ENCODE results near the gene ZNF682.

DNA sequence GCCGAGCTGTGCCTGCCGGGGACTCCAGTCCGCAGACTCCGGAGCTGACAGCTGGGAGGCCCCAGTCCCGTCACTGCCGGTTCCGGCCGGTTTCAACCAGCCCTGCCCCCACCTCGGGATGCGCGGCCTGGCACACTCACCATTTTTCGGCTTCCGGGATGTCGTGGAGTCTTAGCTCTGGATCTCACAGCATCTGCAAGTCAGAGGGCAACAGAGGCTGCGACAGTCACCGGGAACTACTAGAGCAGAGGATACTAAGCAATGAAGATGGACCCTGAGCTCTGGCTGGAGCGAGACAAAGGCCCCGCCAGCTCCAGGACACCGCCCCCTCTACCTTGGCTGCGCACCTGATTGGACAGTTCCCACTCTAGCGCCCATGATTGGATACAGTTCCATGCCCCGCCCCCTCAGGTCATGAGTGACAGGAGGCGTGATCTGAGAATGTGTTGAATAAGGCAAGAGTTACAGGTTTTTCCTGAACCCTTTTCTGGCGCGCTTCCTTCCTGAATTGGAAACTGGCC is at the start of gene ZNF682:
- TF ChIP-seq, protein P1, sequence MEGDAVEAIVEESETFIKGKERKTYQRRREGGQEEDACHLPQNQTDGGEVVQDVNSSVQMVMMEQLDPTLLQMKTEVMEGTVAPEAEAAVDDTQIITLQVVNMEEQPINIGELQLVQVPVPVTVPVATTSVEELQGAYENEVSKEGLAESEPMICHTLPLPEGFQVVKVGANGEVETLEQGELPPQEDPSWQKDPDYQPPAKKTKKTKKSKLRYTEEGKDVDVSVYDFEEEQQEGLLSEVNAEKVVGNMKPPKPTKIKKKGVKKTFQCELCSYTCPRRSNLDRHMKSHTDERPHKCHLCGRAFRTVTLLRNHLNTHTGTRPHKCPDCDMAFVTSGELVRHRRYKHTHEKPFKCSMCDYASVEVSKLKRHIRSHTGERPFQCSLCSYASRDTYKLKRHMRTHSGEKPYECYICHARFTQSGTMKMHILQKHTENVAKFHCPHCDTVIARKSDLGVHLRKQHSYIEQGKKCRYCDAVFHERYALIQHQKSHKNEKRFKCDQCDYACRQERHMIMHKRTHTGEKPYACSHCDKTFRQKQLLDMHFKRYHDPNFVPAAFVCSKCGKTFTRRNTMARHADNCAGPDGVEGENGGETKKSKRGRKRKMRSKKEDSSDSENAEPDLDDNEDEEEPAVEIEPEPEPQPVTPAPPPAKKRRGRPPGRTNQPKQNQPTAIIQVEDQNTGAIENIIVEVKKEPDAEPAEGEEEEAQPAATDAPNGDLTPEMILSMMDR (IDR thresholded peaks at IDR 0.05; ENCODE audit: low read length): no peak
- TF ChIP-seq EZH2 (IDR thresholded peaks at IDR 0.05; ENCODE audit: borderline replicate concordance, low read length): no peak
